Measurements from ENCODE around the gene TNFSF13. TPM values are rescaled to one million over a fixed set of nuclear protein-coding genes. Genes with fewer than 3 reads are reported as not detected.
A peak's percentile ranks its signal among the peaks of the same experiment; 100 is the strongest.

The TNFSF13 gene
- total and polyA plus RNA-seq, 2 of the 8 experiments (the other 6 are each of a cell fraction or from before 2014, with no cell fraction given) = 2.1 to 2.6 TPM

DNA sequence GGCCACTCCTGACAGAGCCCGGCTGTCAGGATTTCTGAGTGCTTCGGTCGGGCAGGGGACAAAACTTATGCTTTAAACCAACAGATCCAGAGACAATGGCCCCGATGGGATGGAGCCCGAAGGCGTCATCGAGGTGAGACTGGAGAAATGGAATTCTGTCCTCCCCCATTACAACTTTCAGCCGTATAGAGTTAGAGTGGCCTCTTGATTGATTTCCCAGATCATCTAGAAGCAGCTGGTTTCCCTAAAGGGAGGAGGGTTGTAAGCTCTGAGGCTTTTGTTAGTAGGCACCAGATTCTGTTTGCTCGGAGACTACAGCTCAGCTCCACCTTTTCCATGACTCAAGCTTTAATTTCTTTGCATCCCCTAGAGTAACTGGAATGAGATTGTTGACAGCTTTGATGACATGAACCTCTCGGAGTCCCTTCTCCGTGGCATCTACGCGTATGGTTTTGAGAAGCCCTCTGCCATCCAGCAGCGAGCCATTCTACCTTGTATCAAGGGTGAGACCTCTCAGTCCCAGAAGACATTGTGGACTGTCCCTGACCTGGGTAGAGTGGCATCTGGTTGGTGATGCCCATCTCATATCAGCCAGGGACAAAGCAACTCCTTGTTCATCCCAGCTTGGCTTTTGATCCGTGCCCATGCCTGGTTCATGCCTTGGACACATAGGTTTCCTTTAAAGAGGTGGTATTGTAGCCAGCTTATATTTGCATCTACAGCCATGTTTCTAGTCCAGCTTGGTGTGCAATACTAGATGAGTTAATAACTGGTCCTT, 15.8 kb downstream of the TNFSF13 start (continued):
- TF ChIP-seq HDAC6 (IDR thresholded peaks at IDR 0.05; ENCODE audit: low read depth, low read length) (no peak), SP4 (IDR thresholded peaks at IDR 0.05; ENCODE audit: low read length) (no peak), EGR1 (IDR thresholded peaks at IDR 0.05; ENCODE audit: borderline replicate concordance, low read depth, low read length) (no peak), TCF12 (IDR thresholded peaks at IDR 0.05; ENCODE audit: low read depth, low read length) (no peak), KDM1A (IDR thresholded peaks at IDR 0.05; ENCODE audit: borderline replicate concordance, low read length) (no peak), NANOG (IDR thresholded peaks at IDR 0.05; ENCODE audit: insufficient read depth, low read depth, low read length, poor library complexity, severe bottlenecking) (no peak), RXRA (IDR thresholded peaks at IDR 0.05; ENCODE audit: insufficient read depth, low read depth, low read length) (no peak), JUN (IDR thresholded peaks at IDR 0.05; ENCODE audit: low read depth, low read length) (no peak), EP300 (IDR thresholded peaks at IDR 0.05; ENCODE audit: borderline replicate concordance in 1 of 2, low read depth in 2 of 2, low read length in 2 of 2) (no peak), POLR2A (IDR thresholded peaks at IDR 0.05; ENCODE audit: control extremely low read depth in 1 of 2, low read depth in 2 of 2, low read length in 2 of 2) (peak; percentile 5 to 69), BACH1 (IDR thresholded peaks at IDR 0.05; ENCODE audit: low read length) (no peak), NRF1 (IDR thresholded peaks at IDR 0.05; ENCODE audit: low read depth, low read length) (no peak), SP2 (IDR thresholded peaks at IDR 0.05; ENCODE audit: low read length) (no peak), TAF1 (IDR thresholded peaks at IDR 0.05; ENCODE audit: low read depth, low read length) (no peak)

All from H1 (cell line).